ENCODE data around the gene FADS3. TPM values are rescaled to one million over a fixed set of nuclear protein-coding genes. Genes with fewer than 3 reads are reported as not detected.

The FADS3 gene
- total RNA-seq, 1 donor: 127 TPM

- Histone ChIP-seq H4K20me1 (ENCODE audit: insufficient read depth, low read length) (peaks cover 3% of the 10 kb centered on the region), H3K27me3 (ENCODE audit: insufficient read depth, low read length) (no peaks in the 10 kb centered on the region), H3K27ac (ENCODE audit: low read depth, low read length) (no peak overlapping the region), H3K4me2 (ENCODE audit: insufficient read depth, low read length) (no peak overlapping the region), H3K36me3 (ENCODE audit: insufficient read depth, low read length) (no peaks in the 10 kb centered on the region), H2AFZ (ENCODE audit: low read length) (no peak overlapping the region), H3K4me1 (ENCODE audit: insufficient read depth, low read length) (no peaks in the 10 kb centered on the region), H3K4me3 (ENCODE audit: insufficient read depth, low read length) (no peak overlapping the region), H3K9me3 (ENCODE audit: low read depth, low read length) (no peaks in the 10 kb centered on the region), H3K79me2 (ENCODE audit: insufficient read depth, low read length) (peaks cover 3% of the 10 kb centered on the region)
- TF ChIP-seq CTCF (IDR thresholded peaks at IDR 0.05; ENCODE audit: extremely low read depth, low read depth, low read length): no peak
- peak; percentile 73 for DNase-seq (ENCODE audit: insufficient read length, low spot score, missing footprints)
Measured at GRCh38 chr11:61911701-61912529, 20.6 kb upstream of the FADS3 start.

- no peak for TF ChIP-seq CTCF (IDR thresholded peaks at IDR 0.05; ENCODE audit: extremely low read depth, low read depth, low read length)
- no peak overlapping the region for H3K4me3 ChIP-seq (ENCODE audit: insufficient read depth, low read length)
- H3K27me3 ChIP-seq (ENCODE audit: insufficient read depth, low read length): no peaks in the 10 kb centered on the region
- DNase-seq (ENCODE audit: insufficient read length, low spot score, missing footprints): peak; percentile 77
- H3K79me2 ChIP-seq (ENCODE audit: insufficient read depth, low read length): no peaks in the 10 kb centered on the region
- no peaks in the 10 kb centered on the region for H3K4me1 ChIP-seq (ENCODE audit: insufficient read depth, low read length)
- no peak overlapping the region for H2AFZ ChIP-seq (ENCODE audit: low read length)
- no peak overlapping the region for H3K27ac ChIP-seq (ENCODE audit: low read depth, low read length)
- no peaks in the 10 kb centered on the region for H3K9me3 ChIP-seq (ENCODE audit: low read depth, low read length)
- no peaks in the 10 kb centered on the region for H3K36me3 ChIP-seq (ENCODE audit: insufficient read depth, low read length)
- peaks cover 3% of the 10 kb centered on the region for H4K20me1 ChIP-seq (ENCODE audit: insufficient read depth, low read length)
- no peak overlapping the region for H3K4me2 ChIP-seq (ENCODE audit: insufficient read depth, low read length)
Measured at GRCh38 chr11:61911128-61911700, 19.9 kb upstream of the FADS3 start.

- Histone ChIP-seq H4K20me1 (ENCODE audit: insufficient read depth, low read length) (peaks cover 3% of the 10 kb centered on the region), H3K79me2 (ENCODE audit: insufficient read depth, low read length) (no peaks in the 10 kb centered on the region), H3K27ac (ENCODE audit: low read depth, low read length) (no peak overlapping the region), H3K9me3 (ENCODE audit: low read depth, low read length) (no peaks in the 10 kb centered on the region), H3K36me3 (ENCODE audit: insufficient read depth, low read length) (no peaks in the 10 kb centered on the region), H2AFZ (ENCODE audit: low read length) (no peak overlapping the region), H3K4me3 (ENCODE audit: insufficient read depth, low read length) (no peak overlapping the region), H3K4me1 (ENCODE audit: insufficient read depth, low read length) (no peaks in the 10 kb centered on the region), H3K27me3 (ENCODE audit: insufficient read depth, low read length) (no peaks in the 10 kb centered on the region), H3K4me2 (ENCODE audit: insufficient read depth, low read length) (no peak overlapping the region)
- no peak for TF ChIP-seq CTCF (IDR thresholded peaks at IDR 0.05; ENCODE audit: extremely low read depth, low read depth, low read length)
- peak; percentile 89 for DNase-seq (ENCODE audit: insufficient read length, low spot score, missing footprints)
Measured at GRCh38 chr11:61910187-61911127, 19.1 kb upstream of the FADS3 start.

Measured in osteoblast (primary cell).